Islet of Langerhans (tissue), 1 donor: ENCODE data around the gene SFRP2.

Source experiments
- FAIRE-seq: peaks from one replicate; lab custom pipeline; 2011; peaks lifted over from hg19 to GRCh38; lab: Jason Lieb, UNC

The SFRP2 gene, protein sequence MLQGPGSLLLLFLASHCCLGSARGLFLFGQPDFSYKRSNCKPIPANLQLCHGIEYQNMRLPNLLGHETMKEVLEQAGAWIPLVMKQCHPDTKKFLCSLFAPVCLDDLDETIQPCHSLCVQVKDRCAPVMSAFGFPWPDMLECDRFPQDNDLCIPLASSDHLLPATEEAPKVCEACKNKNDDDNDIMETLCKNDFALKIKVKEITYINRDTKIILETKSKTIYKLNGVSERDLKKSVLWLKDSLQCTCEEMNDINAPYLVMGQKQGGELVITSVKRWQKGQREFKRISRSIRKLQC

GRCh38 chr4:153788413-153789276 lies at the start of gene SFRP2:
SFRP2 (minus strand) TSS chr4:153789083; CDS start chr4:153788835, 248 bp downstream.
- no peak for FAIRE-seq

GRCh38 chr4:153838564-153838963 lies 49.7 kb upstream of the SFRP2 start:
- no peak for FAIRE-seq

GRCh38 chr4:153834901-153835300 lies 46.0 kb upstream of the SFRP2 start:
- FAIRE-seq: no peak

DNA sequence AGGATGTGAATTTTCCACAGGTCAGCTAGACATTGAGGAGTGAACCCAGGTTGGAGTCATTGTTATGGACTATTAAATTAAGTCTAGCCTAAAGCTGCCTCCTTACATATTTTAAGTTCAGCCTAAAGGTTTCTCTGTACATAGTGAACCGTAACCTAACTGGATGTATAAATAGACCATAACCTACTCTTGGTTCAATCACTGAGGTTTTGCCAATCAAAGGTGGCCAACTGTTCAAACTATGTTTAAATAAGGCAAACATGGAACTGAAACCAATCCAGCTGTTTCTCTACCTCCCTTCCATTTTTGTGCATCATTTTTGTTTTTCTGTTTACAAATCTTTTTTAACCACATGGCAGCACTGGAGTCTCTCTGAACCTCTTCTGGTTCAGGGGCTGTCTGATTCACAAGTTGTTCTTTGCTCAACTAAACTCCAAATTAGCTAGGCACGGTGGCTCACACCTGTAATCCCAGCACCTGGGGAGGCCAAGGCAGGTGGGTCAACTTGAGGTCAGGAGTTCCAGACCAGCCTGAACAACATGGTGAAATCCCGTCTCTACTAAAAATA lies 43.9 kb upstream of the SFRP2 start:
- FAIRE-seq: no peak

GRCh38 chr4:153832054-153832453 lies 43.2 kb upstream of the SFRP2 start:
- no peak for FAIRE-seq

DNA sequence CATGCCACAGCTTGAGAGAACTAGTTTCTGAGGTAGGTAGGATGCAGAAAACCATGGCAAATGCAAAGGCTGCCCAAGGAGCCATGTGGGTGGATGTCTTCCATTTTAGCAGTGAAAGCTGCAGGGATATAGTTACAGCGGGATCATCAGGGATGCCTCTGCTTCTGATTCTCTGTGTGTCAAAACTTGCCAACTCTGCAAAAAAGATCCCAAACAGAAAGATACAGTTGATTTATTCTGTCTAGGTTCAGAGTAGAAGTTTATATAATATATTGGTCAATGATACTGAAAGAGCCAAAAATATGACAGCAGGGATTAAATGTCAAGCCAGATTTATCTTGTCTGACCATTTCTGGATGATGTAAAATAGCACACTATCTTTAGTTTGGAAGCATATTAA lies 42.4 kb upstream of the SFRP2 start:
- FAIRE-seq: no peak

GRCh38 chr4:153825691-153826090 lies 36.8 kb upstream of the SFRP2 start:
- FAIRE-seq: no peak

DNA sequence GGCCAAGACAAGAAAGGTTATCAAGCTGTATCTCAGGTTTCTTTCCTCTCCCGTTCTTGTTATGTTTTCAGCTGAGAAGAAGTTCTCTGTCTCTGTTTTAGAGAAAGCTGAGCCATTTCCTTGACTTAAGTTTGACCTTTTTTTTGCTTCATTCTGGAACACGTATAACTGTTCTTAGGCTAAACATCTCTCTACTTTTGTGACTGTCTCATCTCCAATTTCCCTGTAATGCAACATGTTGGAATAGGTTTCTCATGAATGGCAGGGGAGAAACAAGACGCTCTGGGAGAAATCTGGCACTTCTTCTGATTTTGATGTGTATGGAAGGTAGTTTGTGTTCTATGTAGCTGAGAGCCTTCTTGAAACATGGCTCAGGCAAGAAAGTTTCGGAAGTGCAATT lies 36.2 kb upstream of the SFRP2 start:
- no peak for FAIRE-seq

- no peak for FAIRE-seq
Observed at GRCh38 chr4:153824501-153824900, 35.6 kb upstream of the SFRP2 start.

GRCh38 chr4:153823483-153823882 lies 34.6 kb upstream of the SFRP2 start:
- FAIRE-seq: no peak

- FAIRE-seq: no peak
Observed at GRCh38 chr4:153822316-153822715, 33.4 kb upstream of the SFRP2 start.

DNA sequence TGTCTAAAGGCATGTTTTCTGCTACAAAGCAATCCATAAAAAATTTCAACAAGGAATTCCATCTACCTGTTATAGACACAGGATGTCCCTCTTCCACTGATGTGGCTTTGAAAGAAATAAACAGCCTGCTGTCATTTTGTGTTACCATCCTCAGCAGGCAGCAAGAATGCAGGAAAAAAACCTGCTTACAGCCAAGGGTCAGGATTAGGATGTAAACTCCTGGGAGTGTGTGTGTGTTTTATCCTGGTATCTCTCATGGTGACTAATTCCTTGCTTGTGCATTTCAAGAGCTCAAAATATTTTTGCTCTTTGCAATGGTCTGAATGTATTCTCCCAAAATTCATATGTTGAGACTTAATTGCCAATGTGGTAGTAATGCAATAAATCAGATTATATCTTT lies 28.6 kb upstream of the SFRP2 start:
- FAIRE-seq: no peak

DNA sequence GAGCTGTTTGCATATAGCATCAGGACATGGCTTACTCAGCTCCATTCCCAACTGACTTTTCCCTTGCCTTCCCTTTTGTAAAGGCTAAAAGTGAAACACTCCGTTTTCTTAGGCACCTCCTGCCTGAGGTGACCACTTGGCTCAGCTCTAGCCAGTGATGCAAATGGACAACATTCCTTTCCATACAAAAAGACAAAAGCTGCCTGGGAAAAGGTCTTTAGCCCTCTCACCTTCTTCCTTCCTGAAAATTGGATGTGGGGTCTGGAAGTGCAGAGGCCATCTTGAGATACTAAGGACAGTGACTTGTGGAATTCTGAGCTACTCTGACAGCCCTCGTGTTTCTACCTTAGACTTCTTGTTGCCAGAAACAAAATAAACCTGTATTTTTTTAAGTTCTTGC lies 27.7 kb upstream of the SFRP2 start:
- FAIRE-seq: no peak

- FAIRE-seq: no peak
Observed at GRCh38 chr4:153814789-153815188, 25.9 kb upstream of the SFRP2 start.

- no peak for FAIRE-seq
Observed at GRCh38 chr4:153809916-153810810, 21.3 kb upstream of the SFRP2 start.

GRCh38 chr4:153809307-153809706 lies 20.4 kb upstream of the SFRP2 start:
- no peak for FAIRE-seq

DNA sequence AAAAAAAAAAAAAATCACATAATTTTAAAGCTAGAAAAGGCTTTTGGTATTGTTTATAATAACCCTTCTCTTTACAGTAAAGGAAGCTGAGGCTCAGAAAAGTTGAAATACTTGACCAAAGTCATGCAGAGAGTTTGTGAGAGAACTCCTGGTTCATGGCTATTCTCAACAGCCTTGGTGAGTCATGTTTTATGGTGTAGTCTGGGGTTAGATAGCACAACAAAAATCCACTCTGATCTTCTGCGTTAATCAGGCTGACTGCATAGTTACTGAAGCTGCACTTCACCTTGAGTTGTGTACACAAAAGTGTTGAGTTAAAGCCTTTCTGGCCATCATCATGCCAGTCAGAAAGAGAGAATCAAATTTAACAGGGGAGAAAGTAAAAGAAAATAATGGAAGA lies 19.3 kb upstream of the SFRP2 start:
- no peak for FAIRE-seq

DNA sequence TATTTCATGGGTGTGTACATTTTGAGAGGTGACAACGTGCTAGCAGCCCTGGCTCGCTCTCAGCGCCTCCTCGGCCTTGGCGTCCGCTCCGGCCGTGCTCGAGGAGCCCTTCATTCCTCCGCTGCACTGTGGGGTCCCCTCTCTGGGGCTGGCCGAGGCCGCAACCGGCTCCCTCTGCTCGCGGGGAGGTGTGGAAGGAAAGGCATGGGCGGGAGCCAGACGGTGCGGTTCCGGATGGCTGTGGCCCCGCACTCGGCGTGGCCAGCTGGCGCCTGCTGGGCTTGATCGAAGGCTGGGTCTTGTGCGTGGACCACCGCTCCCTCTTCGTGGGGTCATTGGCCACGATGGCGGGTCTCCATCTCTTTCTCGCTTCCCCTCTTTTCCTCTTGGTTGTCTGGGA lies 17.2 kb upstream of the SFRP2 start:
- no peak for FAIRE-seq

GRCh38 chr4:153804722-153805121 lies 15.8 kb upstream of the SFRP2 start:
- FAIRE-seq: no peak

DNA sequence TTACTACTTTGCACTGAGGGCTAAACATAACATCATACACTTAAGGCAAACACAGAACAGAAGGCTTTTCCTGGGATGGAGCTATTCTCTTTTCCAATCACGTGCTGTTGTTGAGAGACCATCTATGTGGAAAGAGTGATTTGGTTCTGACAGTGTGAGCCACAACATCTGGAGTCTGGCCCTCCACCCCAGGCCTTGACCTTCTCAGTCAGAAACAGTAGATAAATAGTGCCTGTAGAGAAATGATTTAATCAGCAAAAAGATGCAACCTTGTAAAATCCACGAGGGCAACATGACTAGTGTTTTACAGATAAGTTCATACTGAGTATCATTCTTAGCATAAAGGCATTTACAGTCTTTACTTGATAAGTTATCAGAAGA lies 10.8 kb upstream of the SFRP2 start:
- FAIRE-seq: no peak

DNA sequence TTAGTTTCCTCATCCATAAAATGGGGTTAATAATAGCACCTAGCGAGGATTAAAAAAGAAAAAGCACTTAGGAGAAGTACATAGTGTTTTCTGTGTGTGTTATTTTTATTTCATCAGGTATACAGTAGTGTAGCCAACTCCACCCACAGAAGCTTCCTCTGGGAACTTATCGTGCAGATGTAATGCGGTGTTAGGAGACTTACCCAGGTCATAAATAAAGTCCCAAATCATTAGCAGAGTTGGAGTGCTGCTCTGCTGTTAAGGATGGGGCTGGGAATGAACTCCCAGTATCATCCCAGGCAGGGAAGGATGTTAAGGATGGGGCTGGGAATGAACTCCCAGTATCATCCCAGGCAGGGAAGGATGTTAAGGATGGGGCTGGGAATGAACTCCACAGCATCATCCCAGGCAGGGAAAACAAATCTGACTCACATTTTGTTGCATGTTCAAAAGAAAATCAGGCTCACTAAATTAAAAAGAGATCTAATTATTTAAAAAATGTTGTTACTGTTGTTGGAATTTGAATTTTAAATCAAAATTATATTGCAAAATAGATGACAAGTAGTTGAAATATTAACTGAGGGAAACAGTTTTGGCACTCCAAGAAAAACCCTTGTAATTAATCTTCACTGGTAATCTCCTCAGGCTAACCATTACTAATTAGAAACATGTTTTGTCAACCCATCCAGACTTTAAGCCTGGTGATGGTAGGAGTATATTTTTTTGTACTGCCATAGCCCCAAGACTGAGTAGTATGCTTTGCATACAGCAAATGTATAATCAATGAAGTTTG lies 10.2 kb upstream of the SFRP2 start:
- no peak for FAIRE-seq

- no peak for FAIRE-seq
Observed at GRCh38 chr4:153798420-153798819, 9.5 kb upstream of the SFRP2 start.
